Upper lobe of left lung (tissue), 6 donors: ENCODE results near the gene DDC. TPM values are rescaled to one million over a fixed set of nuclear protein-coding genes. Genes with fewer than 3 reads are reported as not detected.

ENCODE experiments used
- ATAC-seq, 2 donors: fragments of 200-7000 bp; cut with Tn5 transposase; one replicate each; pipeline ENCODE4 v1.9.1; 2022; ENCODE audit warnings: mild to moderate bottlenecking in 2 of 2, moderate library complexity in 2 of 2; ENCODE audit not compliant: low FRiP score in 2 of 2
- DNase-seq, 2 donors: peaks; one replicate each; pipeline ENCODE4 v3.0.0-alpha.2; 2019 to 2020
- H3K27ac ChIP-seq, 4 donors: fragments of 200-600 bp; sonication (generic); one replicate each; pipeline ENCODE4 v1.5.1; 2016 to 2019
- H3K27me3 ChIP-seq, 4 donors: fragments of 200-600 bp; sonication (generic); one replicate each; pipeline ENCODE4 v1.5.1; 2017 to 2019
- H3K36me3 ChIP-seq, 4 donors: fragments of 200-600 bp; sonication (generic); one replicate each; pipeline ENCODE4 v1.5.1; 2016 to 2019
- H3K4me1 ChIP-seq, 4 donors: fragments of 200-600 bp; sonication (generic); one replicate each; pipeline ENCODE4 v1.5.1; 2018 to 2019
- H3K4me3 ChIP-seq, 4 donors: fragments of 200-600 bp; sonication (generic); one replicate each; pipeline ENCODE4 v1.5.1; 2017 to 2019; ENCODE audit warnings: mild to moderate bottlenecking in 2 of 4, moderate library complexity in 1 of 4
- H3K9me3 ChIP-seq, 4 donors: fragments of 200-600 bp; sonication (generic); one replicate each; pipeline ENCODE4 v1.5.1; 2018 to 2019
- EP300 ChIP-seq, 4 donors: sonication (generic); formaldehyde crosslinking; IDR thresholded peaks; one replicate each; pipeline ENCODE4 v1.5.1; 2017; ENCODE audit warnings: antibody characterized with exemption in 4 of 4, control low read depth in 2 of 4
- POLR2A ChIP-seq, 4 donors: fragments of 450-650 bp; IDR thresholded peaks; one replicate each; pipeline ENCODE4 v1.5.1; 2016 to 2017; ENCODE audit warnings: antibody characterized with exemption in 4 of 4, mild to moderate bottlenecking in 2 of 4
- POLR2AphosphoS5 ChIP-seq, 2 donors: sonication (generic); formaldehyde crosslinking; IDR thresholded peaks; one replicate each; pipeline ENCODE4 v1.5.1; 2017; ENCODE audit warnings: antibody characterized with exemption in 2 of 2
- WGBS, 2 donors: methylation state at CpG; one replicate each; pipeline ENCODE4 v1.1.5; 2017 to 2018; 5-methylcytosine and 5-hydroxymethylcytosine counted together
- total RNA-seq, 6 donors: library from RNA; depleted of rRNA in 4 of 6; stranded (reverse); fragments of >200 nt in 4 of 6; gene quantifications; one replicate each; pipeline versions ENCODE4 v1.1.0 to v1.2.1, GENCODE V29; 2016 to 2021
- TF ChIP-seq, protein P1 (sequence below), 6 experiments: fragments of 450-650 bp in 4 of 6; fragments of 200-600 bp in 2 of 6; sonication (generic) in 2 of 6; IDR thresholded peaks; one replicate each; pipeline ENCODE4 v1.5.1; 2016 to 2019; ENCODE audit warnings: antibody characterized with exemption in 6 of 6
- donor health status: DM: no; HTN: no; CAD: no; lungs with moderate emphysema.
- donor health status: DM: no; HTN: yes; CAD: no; lungs with severe emphysema.

The DDC gene
- total RNA-seq, 6 donors from 2014 or later = 1.2 to 2.0 (median 1.4) TPM; not detected in 1

- no peak for TF ChIP-seq EP300 (IDR thresholded peaks at IDR 0.05)
- no peak for TF ChIP-seq POLR2AphosphoS5 (IDR thresholded peaks at IDR 0.05)
- TF ChIP-seq POLR2A (IDR thresholded peaks at IDR 0.05) = no peak
- TF ChIP-seq, protein P1, sequence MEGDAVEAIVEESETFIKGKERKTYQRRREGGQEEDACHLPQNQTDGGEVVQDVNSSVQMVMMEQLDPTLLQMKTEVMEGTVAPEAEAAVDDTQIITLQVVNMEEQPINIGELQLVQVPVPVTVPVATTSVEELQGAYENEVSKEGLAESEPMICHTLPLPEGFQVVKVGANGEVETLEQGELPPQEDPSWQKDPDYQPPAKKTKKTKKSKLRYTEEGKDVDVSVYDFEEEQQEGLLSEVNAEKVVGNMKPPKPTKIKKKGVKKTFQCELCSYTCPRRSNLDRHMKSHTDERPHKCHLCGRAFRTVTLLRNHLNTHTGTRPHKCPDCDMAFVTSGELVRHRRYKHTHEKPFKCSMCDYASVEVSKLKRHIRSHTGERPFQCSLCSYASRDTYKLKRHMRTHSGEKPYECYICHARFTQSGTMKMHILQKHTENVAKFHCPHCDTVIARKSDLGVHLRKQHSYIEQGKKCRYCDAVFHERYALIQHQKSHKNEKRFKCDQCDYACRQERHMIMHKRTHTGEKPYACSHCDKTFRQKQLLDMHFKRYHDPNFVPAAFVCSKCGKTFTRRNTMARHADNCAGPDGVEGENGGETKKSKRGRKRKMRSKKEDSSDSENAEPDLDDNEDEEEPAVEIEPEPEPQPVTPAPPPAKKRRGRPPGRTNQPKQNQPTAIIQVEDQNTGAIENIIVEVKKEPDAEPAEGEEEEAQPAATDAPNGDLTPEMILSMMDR (IDR thresholded peaks at IDR 0.05) = no peak
- Histone ChIP-seq H3K36me3 (no peaks in the 10 kb centered on the region), H3K27ac (no peak overlapping the region), H3K9me3 (no peaks in the 10 kb centered on the region), H3K27me3 (peaks cover 0 to 3% (median 0%) of the 10 kb centered on the region in 4 donors), H3K4me1 (peaks cover 0 to 9% (median 6%) of the 10 kb centered on the region in 4 donors), H3K4me3 (no peak overlapping the region)
- DNase-seq (no peak), ATAC-seq (no peak)
- 40 to 66% methylated on average over 2 of the region's 2 CpGs for WGBS, 2 donors
Measured at GRCh38 chr7:50557099-50557498, 8.1 kb downstream of the DDC start.

DNA sequence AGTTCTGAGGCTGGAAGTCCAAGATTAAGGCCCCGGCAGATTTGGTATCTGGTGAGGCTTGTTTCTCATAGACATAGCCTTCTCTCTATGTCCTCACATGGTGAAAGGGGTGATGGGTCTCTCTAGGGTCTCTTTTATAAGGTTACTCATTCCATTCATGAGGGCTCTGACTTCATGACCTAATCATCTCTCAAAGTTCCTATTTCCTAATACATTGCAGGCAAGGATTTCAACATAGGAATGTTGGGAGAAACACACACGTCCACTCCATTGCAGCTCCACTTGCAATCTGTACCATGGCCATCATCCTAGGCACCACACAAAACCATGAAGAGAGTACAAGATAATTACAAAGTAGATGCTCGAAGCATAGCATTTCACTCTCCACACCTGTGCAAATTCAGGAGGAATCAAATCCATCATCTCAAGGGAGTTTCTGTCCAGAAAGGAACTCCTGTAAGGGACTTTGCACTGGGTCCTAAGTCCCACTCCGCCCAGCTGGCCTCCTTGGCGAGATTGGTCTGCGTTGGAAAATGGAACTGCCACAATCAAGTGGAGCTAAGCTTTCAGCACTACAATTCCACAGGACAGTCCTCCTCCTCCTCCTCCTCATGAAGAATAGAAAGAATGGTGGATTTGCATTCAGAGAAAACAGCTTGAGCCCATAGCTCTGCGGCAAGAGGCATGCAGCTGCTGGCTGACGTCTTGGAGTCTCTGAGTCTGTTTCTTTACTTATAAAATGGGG, 8.8 kb downstream of the DDC start:
- no peak overlapping the region for H3K4me3 ChIP-seq
- peaks cover 0 to 3% (median 0%) of the 10 kb centered on the region in 4 donors for H3K27me3 ChIP-seq
- no peaks in the 10 kb centered on the region for H3K36me3 ChIP-seq
- 71 to 74% methylated on average over 8 of the region's 8 CpGs for WGBS, 2 donors
- ATAC-seq (peak in 1 of 2 donors; percentile 48), DNase-seq (no peak)
- H3K4me1 ChIP-seq = peaks cover 0 to 12% (median 7%) of the 10 kb centered on the region in 4 donors
- no peak overlapping the region for H3K27ac ChIP-seq
- H3K9me3 ChIP-seq = no peaks in the 10 kb centered on the region
- TF ChIP-seq POLR2AphosphoS5 (IDR thresholded peaks at IDR 0.05) = peak in 1 of 2 donors; percentile 14
- no peak for TF ChIP-seq EP300 (IDR thresholded peaks at IDR 0.05)
- TF ChIP-seq, protein P1 (IDR thresholded peaks at IDR 0.05) = no peak
- TF ChIP-seq POLR2A (IDR thresholded peaks at IDR 0.05) = no peak

GRCh38 chr7:50555594-50556140, 9.5 kb downstream of the DDC start:
- peaks cover 0 to 12% (median 7%) of the 10 kb centered on the region in 4 donors for H3K4me1 ChIP-seq
- peaks cover 0 to under 1% (median 0%) of the 10 kb centered on the region in 4 donors for H3K27me3 ChIP-seq
- no peak overlapping the region for H3K4me3 ChIP-seq
- H3K36me3 ChIP-seq = no peaks in the 10 kb centered on the region
- TF ChIP-seq EP300 (IDR thresholded peaks at IDR 0.05) (no peak), POLR2A (IDR thresholded peaks at IDR 0.05) (no peak), POLR2AphosphoS5 (IDR thresholded peaks at IDR 0.05) (no peak)
- TF ChIP-seq, protein P1 (IDR thresholded peaks at IDR 0.05) = no peak
- no peaks in the 10 kb centered on the region for H3K9me3 ChIP-seq
- no peak for ATAC-seq
- no peak overlapping the region for H3K27ac ChIP-seq
- 81 to 82% methylated on average over 6 to 9 of the region's 9 CpGs for WGBS, 2 donors
- no peak for DNase-seq

- TF ChIP-seq, protein P1 (IDR thresholded peaks at IDR 0.05) = no peak
- no peak for TF ChIP-seq EP300 (IDR thresholded peaks at IDR 0.05)
- no peak for TF ChIP-seq POLR2AphosphoS5 (IDR thresholded peaks at IDR 0.05)
- TF ChIP-seq POLR2A (IDR thresholded peaks at IDR 0.05) = no peak
- H3K4me3 ChIP-seq = no peak overlapping the region
- WGBS, 2 donors = 83 to 85% methylated on average over 12 to 14 of the region's 14 CpGs
Measured at GRCh38 chr7:50554431-50555322, 10.5 kb downstream of the DDC start.

More at GRCh38 chr7:50554431-50555322, 10.5 kb downstream of the DDC start:
- Histone ChIP-seq H3K27ac (no peak overlapping the region), H3K27me3 (no peaks in the 10 kb centered on the region), H3K4me1 (peaks cover 0 to 12% (median 7%) of the 10 kb centered on the region in 4 donors), H3K9me3 (no peaks in the 10 kb centered on the region), H3K36me3 (no peaks in the 10 kb centered on the region)
- DNase-seq (no peak), ATAC-seq (no peak)
